Femur (tissue), 1 donor: ENCODE measurements around the gene ATF1.
"Not testable (repeated sequence)": the region's sequence is repeated elsewhere in the genome, so short reads cannot be mapped to it uniquely, and the experiment has no call there.

Experiments used
- DNase-seq: peaks from one replicate; pipeline ENCODE4 v3.0.0-alpha.2; 2017

The ATF1 gene

GRCh38 chr12:50868881-50869280 is 105.0 kb downstream of the ATF1 start:
- DNase-seq = not testable (repeated sequence)
